Testis (tissue), 2 donors: ENCODE measurements around the gene PRDM2.

ENCODE experiments used
- POLR2A ChIP-seq: fragments of 450-650 bp; IDR thresholded peaks from one replicate; pipeline ENCODE4 v1.6.1; 2017; ENCODE audit warnings: antibody characterized with exemption, mild to moderate bottlenecking, moderate library complexity
- TF ChIP-seq, protein P1 (sequence below), 3 experiments: fragments of 450-650 bp in 2 of 3; fragments of 200-600 bp in 1 of 3; sonication (generic) in 1 of 3; IDR thresholded peaks; one replicate each; pipeline ENCODE4 v1.5.1; 2016 to 2019; ENCODE audit warnings: antibody characterized with exemption in 3 of 3, mild to moderate bottlenecking in 2 of 3, moderate library complexity in 1 of 3

DNA sequence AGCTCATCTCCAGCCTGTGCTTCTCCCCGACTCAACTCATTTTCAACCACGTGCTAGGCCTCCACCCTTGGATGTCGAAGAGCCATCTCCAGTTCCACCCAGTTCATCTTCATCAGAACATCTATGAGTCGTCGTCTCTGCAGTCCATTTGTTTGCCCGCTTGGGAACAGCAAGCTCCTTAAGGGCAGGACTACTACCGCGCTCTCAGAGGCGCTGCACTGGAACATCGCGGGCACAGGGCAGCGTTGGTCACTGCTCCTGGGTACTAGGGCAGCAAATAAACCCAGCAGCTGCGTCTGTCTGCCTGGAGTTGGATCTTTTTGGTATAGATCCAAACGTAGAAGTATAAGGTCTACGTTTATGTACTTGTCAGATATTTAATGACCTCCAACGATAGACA, 478 bp upstream of the PRDM2 start:
- no peak for TF ChIP-seq POLR2A
- TF ChIP-seq, protein P1, sequence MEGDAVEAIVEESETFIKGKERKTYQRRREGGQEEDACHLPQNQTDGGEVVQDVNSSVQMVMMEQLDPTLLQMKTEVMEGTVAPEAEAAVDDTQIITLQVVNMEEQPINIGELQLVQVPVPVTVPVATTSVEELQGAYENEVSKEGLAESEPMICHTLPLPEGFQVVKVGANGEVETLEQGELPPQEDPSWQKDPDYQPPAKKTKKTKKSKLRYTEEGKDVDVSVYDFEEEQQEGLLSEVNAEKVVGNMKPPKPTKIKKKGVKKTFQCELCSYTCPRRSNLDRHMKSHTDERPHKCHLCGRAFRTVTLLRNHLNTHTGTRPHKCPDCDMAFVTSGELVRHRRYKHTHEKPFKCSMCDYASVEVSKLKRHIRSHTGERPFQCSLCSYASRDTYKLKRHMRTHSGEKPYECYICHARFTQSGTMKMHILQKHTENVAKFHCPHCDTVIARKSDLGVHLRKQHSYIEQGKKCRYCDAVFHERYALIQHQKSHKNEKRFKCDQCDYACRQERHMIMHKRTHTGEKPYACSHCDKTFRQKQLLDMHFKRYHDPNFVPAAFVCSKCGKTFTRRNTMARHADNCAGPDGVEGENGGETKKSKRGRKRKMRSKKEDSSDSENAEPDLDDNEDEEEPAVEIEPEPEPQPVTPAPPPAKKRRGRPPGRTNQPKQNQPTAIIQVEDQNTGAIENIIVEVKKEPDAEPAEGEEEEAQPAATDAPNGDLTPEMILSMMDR (IDR thresholded peaks at IDR 0.05), result no peak
